HG03066 (cell line): Measurements from ENCODE around the gene VPS37C.
A peak's percentile ranks its signal among the peaks of the same experiment; 100 is the strongest.
"Not testable (repeated sequence)": the region's sequence is repeated elsewhere in the genome, so short reads cannot be mapped to it uniquely, and the experiment has no call there.

ENCODE experiments used
- ATAC-seq: cut with Tn5 transposase; IDR thresholded peaks from one replicate; pipeline ENCODE4 v1.9.1; 2021; ENCODE audit warnings: low read depth; ENCODE audit not compliant: unreplicated experiment

VPS37C gene

DNA sequence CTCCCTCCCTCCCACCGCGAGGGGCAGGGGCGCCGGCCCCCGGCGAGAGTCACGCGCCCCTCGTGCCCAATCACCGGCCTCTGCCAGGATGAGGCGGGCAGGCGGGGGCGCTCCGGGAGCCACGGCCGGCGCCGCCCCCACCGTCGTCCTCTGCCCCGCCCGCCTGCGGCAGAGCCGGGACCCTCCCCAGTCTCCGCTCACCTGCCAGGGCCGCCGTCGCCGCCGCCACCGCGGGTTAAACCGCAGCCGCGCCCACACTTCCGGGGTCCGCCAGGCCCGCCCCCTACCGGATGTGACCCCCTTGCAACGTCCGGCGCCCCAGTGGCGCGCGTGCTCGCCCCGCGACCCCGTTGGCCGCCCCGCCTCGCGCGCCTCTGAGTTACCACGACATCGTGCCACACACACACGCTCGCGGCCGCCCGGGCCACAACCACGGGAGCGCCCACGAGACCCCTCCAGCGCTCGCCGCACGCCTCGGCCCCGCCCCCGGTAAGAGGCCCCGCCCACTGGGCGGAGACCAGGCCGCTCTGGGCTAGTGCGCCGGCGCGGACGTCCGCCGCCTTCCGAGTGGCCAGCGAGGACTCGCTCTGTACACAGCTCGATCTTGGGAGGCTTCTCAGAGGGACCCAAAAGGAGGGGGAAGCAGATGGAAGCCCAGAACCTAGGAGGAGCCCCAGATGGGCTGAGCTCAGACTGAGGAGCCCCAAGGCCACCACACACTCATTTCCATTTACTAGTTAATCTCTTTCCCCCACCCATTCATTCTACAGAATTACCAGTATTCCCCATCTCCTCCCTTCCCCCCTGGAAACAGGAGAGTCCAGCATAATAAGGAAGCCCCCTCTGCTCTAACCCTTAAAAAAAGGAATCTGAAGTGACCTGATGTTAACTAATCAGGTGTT is at the start of gene VPS37C:
TSS of gene VPS37C (minus strand) at position 237 of the 902 bp plus-strand sequence. CDS start 22,597 bp downstream, outside the sequence.
- ATAC-seq: peak; percentile 63

DNA sequence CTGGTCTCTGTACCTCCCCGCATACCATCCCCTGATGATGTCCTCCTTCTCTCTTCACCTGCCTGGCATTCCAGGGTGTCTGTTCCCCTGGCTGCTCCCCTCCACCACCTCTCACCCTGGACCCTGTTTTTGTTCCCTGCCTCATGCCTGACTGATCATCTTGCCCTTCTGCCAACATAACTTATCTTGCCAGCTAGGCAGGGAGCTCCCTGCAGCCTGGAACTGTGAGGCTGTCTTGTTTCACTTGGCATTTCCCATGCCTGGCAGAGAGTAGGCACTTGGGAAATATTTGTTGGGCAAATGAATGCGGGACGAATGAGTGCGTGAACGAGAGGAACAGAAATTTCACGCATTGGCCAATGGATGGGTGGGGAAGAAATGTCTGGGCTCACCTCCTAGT is 49.4 kb upstream of the VPS37C start:
- not testable (repeated sequence) for ATAC-seq

DNA sequence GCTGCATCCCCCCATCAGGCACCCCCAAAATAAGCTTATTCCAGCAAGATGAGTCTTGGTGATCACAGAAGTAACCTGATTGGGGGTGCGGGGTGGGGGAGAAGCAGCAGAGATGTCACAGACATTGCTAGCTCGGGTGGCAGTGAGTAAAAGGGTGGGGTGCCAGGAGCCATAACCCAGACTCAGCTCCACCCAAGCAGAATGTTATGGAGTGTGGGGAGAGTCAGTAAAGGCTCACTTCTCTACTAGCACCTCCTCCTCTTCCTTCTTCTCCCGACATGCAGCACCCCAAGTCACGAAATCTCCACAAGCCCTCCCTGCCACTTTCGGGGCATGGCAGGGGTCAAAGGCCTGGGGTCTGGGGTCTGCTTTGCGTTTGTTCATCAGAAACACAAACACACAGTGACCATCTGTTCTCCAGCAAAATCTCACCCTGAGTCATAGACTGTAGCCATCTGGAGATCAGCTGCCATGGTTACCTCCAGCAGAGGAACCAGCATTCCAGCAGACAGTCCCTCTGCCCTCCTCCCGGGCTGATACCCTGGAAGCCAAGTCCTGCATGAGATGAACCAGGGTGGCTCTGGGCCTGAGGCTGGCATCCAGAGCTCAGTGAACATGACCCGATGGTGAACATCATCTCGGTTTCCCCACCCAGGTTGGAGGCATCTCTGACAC is 46.5 kb upstream of the VPS37C start:
- ATAC-seq: not testable (repeated sequence)

DNA sequence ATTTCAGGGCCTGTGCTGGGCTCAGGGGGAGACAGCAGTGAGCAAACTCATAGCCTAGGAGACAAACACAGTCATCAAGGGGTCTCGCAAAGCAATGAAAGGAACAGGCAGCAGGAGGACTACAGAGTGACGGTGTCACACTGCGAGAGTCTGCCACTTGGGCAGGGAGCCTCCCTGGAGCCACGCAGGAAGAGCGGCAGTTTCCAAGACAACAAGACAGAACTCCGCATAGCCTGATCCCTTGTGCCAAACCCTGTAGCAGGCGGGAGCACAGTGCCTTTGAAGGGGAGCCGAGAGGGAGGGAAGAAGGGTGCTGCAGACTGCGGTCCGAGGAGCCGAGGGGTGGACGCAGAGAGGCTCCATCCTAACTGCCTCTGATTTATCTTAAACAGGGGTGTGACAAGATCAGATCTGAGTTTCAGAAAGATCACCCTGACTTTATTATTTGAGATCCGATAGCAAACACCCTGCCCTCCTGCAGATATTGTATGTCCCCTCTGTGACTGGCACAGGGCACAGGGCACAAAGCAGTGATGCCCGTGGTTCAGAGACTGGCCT is 43.4 kb upstream of the VPS37C start:
- not testable (repeated sequence) for ATAC-seq

DNA sequence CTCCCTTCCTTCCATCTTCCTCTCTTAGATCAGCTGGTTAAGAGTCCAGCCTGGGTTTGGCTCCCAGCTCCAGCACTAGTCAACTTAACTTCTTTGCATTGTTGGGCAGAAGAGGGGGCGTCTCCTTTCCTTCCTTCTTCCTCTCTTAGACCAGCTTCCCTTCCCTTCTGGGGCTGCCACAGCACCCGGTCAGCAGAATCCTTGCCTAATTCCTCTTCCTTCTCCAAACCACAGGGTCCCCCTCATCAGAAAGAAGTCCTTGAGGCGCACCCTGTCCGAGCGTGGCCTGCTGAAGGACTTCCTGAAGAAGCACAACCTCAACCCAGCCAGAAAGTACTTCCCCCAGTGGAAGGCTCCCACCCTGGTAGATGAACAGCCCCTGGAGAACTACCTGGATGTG is 42.6 kb upstream of the VPS37C start:
- not testable (repeated sequence) for ATAC-seq

DNA sequence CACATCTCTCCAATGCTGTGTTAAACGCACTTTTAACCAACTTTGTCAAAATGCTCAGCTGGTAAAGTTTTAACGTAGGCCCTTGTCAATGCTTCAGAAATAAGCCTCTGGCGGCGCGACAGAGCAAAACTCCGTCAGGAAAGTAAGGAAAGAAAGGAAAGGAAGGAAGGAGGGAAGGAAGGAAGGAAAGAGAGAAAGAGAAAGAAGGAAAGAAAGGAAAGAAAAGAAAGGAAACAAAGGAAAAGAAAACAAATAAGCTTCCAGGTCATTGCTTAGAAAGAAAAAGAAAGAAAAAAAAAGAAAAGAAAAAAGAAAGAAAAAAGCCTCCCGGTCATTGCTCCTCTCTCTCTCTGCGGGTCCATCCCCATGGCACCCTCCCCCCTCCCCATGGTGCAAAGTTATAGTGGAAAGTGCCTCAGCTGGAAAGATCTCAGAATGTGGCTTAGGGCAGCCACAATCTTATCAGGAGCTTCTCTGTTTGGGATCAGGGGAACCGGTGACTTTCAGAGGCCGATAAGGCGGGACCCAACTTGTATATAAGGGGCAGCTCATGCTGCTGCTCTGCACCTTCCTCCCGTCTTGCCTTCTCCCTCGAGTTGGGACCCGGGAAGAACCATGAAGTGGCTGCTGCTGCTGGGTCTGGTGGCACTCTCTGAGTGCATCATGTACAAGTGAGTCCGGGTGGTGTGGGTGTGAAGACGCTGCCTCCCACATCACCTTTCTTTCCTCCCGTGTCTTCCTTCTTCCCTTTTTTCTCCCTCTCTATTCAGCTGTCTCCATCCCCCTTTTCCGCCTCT is 41.9 kb upstream of the VPS37C start, which contains the start of gene PGA3:
TSS of gene PGA3 (plus strand) at position 566 of the 797 bp plus-strand sequence. CDS start at position 616, 50 bp downstream.
- ATAC-seq: not testable (repeated sequence)

DNA sequence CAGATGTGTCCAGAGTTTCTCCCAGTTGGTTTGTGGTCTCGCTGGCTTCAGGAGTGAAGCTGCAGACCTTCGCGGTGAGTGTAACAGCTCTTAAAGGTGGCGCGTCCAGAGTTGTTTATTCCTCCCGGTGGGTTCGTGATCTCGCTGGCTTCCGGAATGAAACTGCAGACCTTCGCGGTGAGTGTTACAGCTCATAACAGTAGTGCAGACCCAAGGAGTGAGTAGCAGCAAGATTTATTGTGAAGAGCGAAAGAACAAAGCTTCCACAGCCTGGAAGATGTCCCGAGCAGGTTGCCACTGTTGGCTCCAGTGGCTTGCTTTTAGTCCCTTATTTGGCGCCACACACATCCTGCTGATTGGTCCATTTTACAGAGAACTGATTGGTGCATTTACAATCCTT is 40.2 kb upstream of the VPS37C start:
- no peak for ATAC-seq

DNA sequence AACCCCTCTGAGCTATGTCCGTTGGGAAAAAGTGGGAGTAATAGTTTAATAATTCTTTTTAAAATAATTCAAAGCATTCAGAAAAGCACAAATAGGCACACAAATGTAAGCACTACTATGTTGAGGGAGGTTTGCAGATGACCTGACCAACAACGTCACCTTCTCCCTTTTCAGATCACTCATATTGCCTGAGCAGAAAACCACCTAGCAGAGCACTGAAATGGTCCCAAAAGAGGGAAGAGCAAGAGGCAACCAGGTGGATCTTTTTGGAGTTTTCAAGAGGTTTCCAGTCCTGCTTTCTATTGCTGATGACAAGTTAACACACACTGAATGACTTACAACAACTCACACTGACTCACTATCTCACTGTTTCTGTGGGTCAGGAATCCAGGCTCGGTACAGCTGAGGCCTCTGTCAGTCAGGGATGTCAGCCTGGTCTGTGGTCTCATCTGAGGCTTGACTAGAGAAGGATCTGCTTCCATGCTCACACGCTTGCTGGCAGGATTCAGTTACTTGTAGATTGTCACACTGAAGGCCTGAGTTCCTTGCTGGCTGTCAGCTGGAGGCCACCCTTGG is 37.8 kb upstream of the VPS37C start:
- ATAC-seq: no peak

DNA sequence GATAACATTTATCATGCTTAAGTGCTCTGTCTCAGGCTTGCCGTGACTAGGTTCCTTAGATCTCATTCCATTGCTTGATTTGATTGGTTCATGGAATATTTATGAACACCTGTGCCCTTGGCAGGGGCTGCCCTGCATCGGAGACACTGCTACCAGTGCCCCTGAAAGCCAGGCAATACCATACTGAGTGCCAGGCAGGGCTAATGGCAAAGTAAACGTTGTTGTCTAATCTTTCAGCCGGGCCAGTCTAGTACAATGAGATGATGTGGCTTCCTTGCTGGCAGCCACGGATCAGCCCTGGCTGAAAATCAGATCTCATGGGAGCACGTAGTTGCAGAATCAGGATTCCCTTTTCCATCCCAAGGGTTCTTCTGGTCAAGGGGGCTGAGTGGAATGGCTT is 37.1 kb upstream of the VPS37C start:
- no peak for ATAC-seq

DNA sequence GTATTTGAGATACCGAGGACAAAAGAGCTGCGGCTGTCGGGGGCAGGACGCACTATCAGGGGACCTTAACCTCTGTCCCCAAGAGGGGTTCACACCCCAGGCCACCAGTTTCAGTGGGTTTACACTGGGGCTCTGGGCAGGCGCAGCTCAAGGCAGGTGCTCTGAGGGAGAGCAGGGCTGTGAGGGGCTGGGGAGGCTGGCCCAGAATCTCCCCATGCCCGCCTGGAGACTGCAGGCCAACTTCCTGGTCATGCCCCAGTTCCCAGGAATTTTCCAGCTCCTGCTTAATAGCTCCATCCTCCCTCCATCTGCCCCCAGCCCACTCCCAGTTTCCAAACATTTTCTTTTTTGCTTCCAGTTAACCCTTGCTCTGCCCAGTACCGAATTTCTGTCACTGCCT is 34.5 kb upstream of the VPS37C start:
- ATAC-seq: no peak

DNA sequence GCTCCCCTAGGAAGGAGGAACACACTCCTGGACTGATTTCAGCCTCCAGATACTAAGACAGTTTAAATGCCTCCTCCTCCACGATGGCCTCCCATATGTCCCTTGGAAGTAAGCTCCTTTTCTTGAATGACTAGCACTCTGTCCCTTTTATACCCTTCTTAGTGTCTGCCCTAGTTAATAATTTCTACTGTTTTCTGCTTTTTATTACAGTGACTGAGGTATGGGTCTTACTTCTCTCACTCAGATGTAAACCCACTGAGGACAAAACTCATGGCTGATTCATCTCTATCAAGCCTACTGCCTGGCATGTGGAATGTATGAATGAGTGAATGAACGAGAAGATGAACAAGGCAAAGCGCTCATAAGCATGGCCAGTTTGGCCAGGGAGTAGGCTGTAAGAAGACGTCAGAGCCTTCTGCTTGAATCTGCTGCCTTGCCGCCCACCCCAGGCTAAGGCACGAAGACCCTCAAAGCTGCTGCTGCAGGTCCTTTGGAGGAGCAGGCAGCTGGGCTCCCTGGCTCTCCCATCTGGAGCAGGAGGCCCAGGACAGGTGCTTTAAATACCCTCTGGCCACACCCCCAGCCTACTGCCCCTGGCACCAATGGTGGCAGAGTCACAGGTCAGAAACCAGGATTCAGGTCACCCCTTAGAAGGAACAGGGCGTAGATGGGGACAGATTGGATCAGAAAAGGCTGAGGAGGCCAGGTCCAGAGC is 33.9 kb upstream of the VPS37C start:
- no peak for ATAC-seq

DNA sequence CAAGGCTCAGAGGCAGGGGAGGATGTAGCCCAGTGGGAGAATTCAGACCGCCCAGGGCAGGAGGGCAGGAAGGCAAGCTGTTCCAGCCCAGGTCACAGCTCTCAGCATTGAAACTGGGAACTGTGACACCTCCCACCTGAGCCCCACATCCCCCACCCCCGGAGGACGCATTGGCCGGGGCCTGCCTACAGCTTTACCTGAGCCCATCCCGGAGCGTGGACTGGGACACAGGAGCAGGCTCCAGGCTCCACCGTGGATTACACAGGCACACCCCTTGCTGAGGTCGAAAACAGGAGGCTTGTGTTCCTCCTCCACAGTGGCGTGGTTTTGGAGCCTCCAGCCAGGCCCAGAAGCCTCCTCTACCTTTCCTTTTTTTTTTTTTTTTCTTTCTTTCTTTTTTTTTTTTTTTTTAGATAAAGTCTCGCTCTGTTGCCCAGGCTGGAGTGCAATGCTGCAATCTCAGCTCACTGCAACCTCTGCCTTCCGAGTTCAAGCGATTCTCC is 33.0 kb upstream of the VPS37C start:
- ATAC-seq: no peak

DNA sequence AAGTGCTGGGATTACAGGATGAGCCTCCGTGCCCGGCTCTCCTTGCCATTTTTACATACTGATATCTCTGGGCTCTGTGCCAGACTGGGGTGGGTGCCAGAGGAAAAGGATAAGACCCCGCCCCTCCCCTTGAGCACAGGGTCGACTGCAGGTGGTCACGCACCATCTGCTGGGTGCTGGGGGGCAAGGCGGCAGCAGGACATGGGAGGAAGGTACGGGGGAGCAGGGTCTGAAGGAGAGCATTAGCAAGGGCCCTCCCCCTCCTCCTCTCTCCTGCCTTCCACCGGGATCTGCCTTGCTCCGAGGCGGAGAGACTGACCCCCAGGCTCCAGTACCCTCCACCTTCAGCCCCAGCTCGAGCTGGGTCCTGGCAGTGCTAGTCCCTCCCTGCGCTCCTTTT is 32.4 kb upstream of the VPS37C start:
- ATAC-seq: no peak

DNA sequence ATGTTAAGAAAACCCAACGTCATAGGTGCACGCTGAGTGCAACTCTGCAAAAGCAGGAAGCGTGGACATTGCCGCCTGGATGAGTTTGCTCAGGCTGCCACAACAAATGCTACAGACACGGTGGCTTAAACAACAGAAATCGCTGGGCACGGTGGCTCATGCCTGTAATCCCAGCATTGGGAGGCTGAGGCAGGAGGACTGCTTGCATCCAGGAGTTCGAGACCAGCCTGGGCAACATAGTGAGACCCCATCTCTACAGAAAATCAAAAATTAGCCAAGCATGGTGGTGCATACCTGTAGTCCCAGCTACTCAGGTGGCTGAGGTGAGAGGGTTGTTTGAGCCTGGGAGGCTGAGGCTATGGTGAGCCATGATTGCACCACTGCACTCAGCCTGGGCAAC is 28.7 kb upstream of the VPS37C start:
- ATAC-seq: no peak

DNA sequence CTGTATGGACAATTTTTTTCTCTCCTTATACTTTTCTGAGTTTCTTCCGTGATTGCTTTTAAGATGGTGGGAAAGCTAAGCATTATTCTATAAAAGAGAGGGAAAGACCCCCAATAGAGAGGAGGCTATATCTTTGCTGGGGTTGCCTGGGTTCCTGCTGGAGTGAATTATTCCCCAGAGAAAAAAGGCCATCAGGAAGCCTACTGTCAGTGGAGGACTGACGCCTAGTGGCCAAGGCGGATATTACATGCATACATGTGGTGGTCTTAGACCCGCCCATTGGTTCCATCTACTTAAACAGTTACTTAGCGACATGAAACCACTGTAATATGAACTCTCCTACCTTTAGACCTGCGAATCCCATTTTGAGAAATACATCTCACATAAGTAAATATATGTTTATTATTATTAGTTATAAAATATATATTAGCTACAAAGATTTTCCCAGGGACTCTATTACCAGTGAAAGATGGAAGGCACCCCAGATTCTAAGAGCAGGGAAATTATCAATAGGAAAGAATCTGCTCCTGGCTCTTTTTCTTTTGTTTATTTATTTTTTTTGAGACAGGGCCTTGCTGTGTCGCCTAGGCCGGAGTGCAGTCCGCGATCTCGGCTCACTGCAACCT is 26.4 kb upstream of the VPS37C start:
- no peak for ATAC-seq

DNA sequence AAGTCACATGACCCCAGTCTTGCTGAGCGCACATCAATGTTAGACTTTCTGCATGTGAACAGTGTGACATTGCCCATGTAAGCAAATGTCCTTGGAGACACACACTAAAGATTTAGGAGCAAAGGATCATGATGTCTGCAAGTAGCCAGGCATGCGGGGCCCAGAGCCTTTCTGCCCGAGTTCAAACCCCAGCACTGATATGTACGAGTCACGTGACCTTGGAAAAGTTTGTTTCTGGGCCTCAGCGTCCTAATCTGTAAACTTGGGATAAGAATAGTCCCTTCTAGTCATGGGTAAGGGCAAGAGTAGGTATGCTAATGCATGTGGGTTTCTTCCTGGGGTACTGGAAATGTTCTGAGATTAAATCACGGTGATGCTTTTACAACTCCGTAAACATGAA is 25.3 kb upstream of the VPS37C start:
- ATAC-seq: no peak

DNA sequence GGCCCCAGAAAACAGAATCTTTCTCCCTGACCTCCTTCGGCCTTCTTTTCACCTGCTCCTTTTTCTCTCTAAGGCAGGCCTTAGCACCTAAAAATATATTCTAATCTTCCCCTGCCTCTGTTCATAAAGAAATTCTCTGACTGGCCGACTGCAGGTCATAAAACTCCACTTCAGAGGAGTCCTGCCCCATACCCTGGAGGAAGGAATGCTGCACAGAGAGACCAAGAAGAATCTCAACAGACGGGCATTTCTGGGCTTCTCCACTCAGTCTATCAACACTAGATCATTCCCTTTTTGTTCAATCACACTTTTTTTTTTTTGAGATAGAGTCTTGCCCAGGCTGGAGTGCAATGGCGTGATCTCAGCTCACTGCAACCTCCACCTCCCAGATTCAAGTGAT is 22.4 kb upstream of the VPS37C start:
- no peak for ATAC-seq

DNA sequence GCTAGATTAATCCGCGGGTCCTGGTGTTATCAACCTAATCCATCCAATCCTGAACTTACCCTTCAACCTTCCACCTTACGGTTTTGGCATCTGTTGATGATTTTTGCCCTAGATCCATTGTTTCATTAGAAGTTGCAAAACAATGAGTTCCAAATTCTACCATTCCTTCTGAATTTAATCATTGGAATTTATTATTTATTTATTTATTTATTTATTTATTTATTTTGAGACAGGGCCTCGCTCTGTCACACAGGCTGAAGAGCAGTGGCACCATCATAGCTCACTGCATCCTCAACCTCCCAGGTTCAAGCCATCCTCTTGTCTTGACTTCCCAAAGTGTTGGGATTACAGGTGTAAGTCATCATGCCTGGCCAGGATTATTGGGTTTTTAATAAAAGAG is 20.3 kb upstream of the VPS37C start:
- ATAC-seq: no peak

DNA sequence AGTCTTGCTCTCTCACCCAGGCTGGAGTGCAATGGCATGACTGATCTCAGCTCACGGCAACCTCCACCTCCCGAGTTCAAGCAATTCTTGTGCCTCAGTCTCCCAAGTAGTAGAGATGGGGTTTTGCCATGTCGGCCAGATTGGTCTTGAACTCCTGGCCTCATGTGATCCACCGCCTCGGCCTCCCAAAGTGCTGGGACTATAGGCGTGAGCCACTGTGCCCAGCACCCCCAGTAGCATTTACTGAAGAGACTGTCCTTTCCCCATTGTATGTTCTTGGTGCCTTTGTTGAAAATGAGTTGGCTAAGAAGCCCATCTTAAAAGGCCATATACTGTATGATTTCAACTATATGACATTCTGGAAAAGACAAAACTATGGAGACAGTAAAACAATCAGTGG is 19.0 kb upstream of the VPS37C start:
- ATAC-seq: not testable (repeated sequence)
